Spleen (tissue), 7 donors: ENCODE measurements around the gene ATP5F1A.
"Not testable (repeated sequence)": the region's sequence is repeated elsewhere in the genome, so short reads cannot be mapped to it uniquely, and the experiment has no call there.

Source experiments
- POLR2A ChIP-seq, 3 donors: fragments of 450-650 bp; IDR thresholded peaks; one replicate each; pipeline ENCODE4 v1.5.1; 2017; ENCODE audit warnings: antibody characterized with exemption in 3 of 3, mild to moderate bottlenecking in 1 of 3
- TF ChIP-seq, protein P1 (sequence below), 11 experiments: fragments of 200-600 bp in 7 of 11; fragments of 450-650 bp in 4 of 11; sonication (generic) in 4 of 11; IDR thresholded peaks in 8 of 11; conservative IDR thresholded peaks in 3 of 11; 1 replicate in 7 of 11; 2 replicates in 4 of 11; pipeline versions ENCODE4 v1.4.0 to v1.8.0; 2016 to 2021; ENCODE audit warnings: antibody characterized with exemption in 11 of 11, inconsistent platforms in 4 of 11, mild to moderate bottlenecking in 1 of 11
- donor health status: DM: no; HTN: no; CAD: no; lungs with moderate emphysema.
- donor health status: DM: no; HTN: no; CAD: no.
- donor health status: DM: no; HTN: no; CAD: no.

DNA sequence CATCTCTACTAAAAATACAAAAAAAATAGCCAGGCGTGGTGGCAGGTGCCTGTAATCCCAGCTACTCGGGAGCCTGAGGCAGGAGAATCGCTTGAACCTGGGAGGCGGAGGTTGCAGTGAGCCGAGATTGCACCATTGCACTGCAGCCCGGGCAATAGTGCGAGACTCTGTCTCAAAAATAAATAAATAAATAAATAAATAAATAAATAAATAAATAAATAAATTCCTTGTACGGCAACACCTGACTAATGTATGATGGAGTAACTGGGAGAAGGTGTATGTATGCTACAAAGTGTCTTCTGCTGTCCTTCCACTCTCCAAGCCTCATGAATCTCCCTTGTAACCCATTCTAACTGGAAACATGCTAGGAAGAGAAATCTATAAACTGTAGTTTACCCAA, 32.5 kb upstream of the ATP5F1A start:
- TF ChIP-seq, protein P1, sequence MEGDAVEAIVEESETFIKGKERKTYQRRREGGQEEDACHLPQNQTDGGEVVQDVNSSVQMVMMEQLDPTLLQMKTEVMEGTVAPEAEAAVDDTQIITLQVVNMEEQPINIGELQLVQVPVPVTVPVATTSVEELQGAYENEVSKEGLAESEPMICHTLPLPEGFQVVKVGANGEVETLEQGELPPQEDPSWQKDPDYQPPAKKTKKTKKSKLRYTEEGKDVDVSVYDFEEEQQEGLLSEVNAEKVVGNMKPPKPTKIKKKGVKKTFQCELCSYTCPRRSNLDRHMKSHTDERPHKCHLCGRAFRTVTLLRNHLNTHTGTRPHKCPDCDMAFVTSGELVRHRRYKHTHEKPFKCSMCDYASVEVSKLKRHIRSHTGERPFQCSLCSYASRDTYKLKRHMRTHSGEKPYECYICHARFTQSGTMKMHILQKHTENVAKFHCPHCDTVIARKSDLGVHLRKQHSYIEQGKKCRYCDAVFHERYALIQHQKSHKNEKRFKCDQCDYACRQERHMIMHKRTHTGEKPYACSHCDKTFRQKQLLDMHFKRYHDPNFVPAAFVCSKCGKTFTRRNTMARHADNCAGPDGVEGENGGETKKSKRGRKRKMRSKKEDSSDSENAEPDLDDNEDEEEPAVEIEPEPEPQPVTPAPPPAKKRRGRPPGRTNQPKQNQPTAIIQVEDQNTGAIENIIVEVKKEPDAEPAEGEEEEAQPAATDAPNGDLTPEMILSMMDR (IDR thresholded peaks at IDR 0.05 in 8 of 11, conservative IDR thresholded peaks at IDR 0.05 in 3 of 11): not testable (repeated sequence)
- TF ChIP-seq POLR2A (IDR thresholded peaks at IDR 0.05): not testable (repeated sequence)
